Lung (tissue), 12 donors: Measurements from ENCODE around the gene RBPMS2. TPM values are rescaled to one million over a fixed set of nuclear protein-coding genes. Genes with fewer than 3 reads are reported as not detected.
A peak's percentile ranks its signal among the peaks of the same experiment; 100 is the strongest.

ENCODE experiments used
- ATAC-seq: fragments of 200-7000 bp; cut with Tn5 transposase; one replicate; pipeline ENCODE4 v1.9.1; 2020; ENCODE audit warnings: moderate number of reproducible peaks; ENCODE audit not compliant: insufficient read depth, low FRiP score
- DNase-seq, 3 donors: peaks; one replicate each; pipeline ENCODE4 v3.0.0-alpha.2; 2013 to 2017
- H3K27ac ChIP-seq, 2 donors: one replicate each; pipeline ENCODE4 v1.5.1; 2013; ENCODE audit warnings: mild to moderate bottlenecking in 2 of 2, moderate library complexity in 2 of 2, control low read depth in 1 of 2, inconsistent platforms in 1 of 2, low read depth in 1 of 2, low read length in 1 of 2
- H3K27me3 ChIP-seq, 3 donors: one replicate each; pipeline ENCODE4 v1.5.1; 2013; ENCODE audit warnings: low read length in 2 of 3; ENCODE audit not compliant: control insufficient read depth in 3 of 3, insufficient read depth in 3 of 3
- H3K36me3 ChIP-seq, 4 donors: one replicate each; pipeline ENCODE4 v1.5.1; 2013; ENCODE audit warnings: low read length in 4 of 4, mild to moderate bottlenecking in 1 of 4, moderate library complexity in 1 of 4; ENCODE audit not compliant: control insufficient read depth in 4 of 4, insufficient read depth in 4 of 4
- H3K4me1 ChIP-seq, 5 donors: one replicate each; pipeline ENCODE4 v1.5.1; 2013; ENCODE audit warnings: low read length in 5 of 5, mild to moderate bottlenecking in 2 of 5, moderate library complexity in 1 of 5; ENCODE audit not compliant: control insufficient read depth in 5 of 5, insufficient read depth in 5 of 5
- H3K4me3 ChIP-seq: one replicate; pipeline ENCODE4 v1.5.1; 2013; ENCODE audit warnings: mild to moderate bottlenecking, control low read depth, moderate library complexity
- H3K9ac ChIP-seq, 2 donors: one replicate each; pipeline ENCODE4 v1.5.1; 2013; ENCODE audit warnings: low read length in 2 of 2, control low read depth in 1 of 2; ENCODE audit not compliant: insufficient read depth in 1 of 2
- H3K9me3 ChIP-seq, 4 donors: one replicate each; pipeline ENCODE4 v1.5.1; 2013; ENCODE audit warnings: low read length in 3 of 4, mild to moderate bottlenecking in 1 of 4, moderate library complexity in 1 of 4; ENCODE audit not compliant: control insufficient read depth in 4 of 4, insufficient read depth in 3 of 4
- CTCF ChIP-seq: IDR thresholded peaks from 2 replicates; pipeline ENCODE4 v1.5.1; 2012; ENCODE audit warnings: mild to moderate bottlenecking; ENCODE audit errors: control extremely low read depth, extremely low read depth
- WGBS, 2 donors: extraction: QIAGEN DNeasy Blood & Tissue Kit; methylation state at CpG; one replicate each; pipeline ENCODE4 v1.1.7; 2013; 5-methylcytosine and 5-hydroxymethylcytosine counted together
- polyA plus RNA-seq, 2 donors: library from polyadenylated mRNA; stranded (reverse); fragments of 200-250 nt; gene quantifications; one replicate each; pipeline ENCODE4 v1.2.1, GENCODE V29; 2013
- total RNA-seq, 2 donors: library from RNA; depleted of rRNA in 1 of 2; stranded (reverse); fragments of >200 nt in 1 of 2; gene quantifications; one replicate each; pipeline ENCODE4 v1.2.1, GENCODE V29; 2014 to 2021
- donor health status: control.
- donor health status: control.
- donor health status: Bipolar disorder and iron deficiency.
- donor health status: healthy.
- donor health status: DM: yes; HTN: yes; CAD: no.

The RBPMS2 gene
- total and polyA plus RNA-seq, 4 donors = 0.68 to 3.9 (median 2.3) TPM

- Histone ChIP-seq H3K27me3 (no peaks in the 10 kb centered on the region), H3K4me3 (no peak overlapping the region), H3K4me1 (peaks cover 0 to 10% (median 6%) of the 10 kb centered on the region in 5 donors), H3K36me3 (peaks cover 0 to 5% (median 0%) of the 10 kb centered on the region in 4 donors), H3K9ac (no peak overlapping the region), H3K27ac (peak overlapping the region in 1 of 2 donors; percentile 82), H3K9me3 (no peaks in the 10 kb centered on the region)
- DNase-seq (no peak), ATAC-seq (no peak)
- no peak for TF ChIP-seq CTCF
- WGBS, 2 donors = 90 to 93% methylated on average over 7 of the region's 7 CpGs
These were observed 58.3 kb downstream of the RBPMS2 start for GRCh38 chr15:64717130-64717529.

- no peaks in the 10 kb centered on the region for H3K27me3 ChIP-seq
- 94 to 97% methylated on average over 2 of the region's 2 CpGs for WGBS, 2 donors
- H3K9ac ChIP-seq = no peak overlapping the region
- DNase-seq (no peak), ATAC-seq (no peak)
- H3K9me3 ChIP-seq = no peaks in the 10 kb centered on the region
- H3K36me3 ChIP-seq = peaks cover 0 to 6% (median 0%) of the 10 kb centered on the region in 4 donors
- peaks cover 0 to 10% (median 6%) of the 10 kb centered on the region in 5 donors for H3K4me1 ChIP-seq
- H3K27ac ChIP-seq = no peak overlapping the region
- H3K4me3 ChIP-seq = no peak overlapping the region
- TF ChIP-seq CTCF = no peak
These were observed 58.9 kb downstream of the RBPMS2 start for GRCh38 chr15:64716452-64716851.

GRCh38 chr15:64713592-64713991, 61.8 kb downstream of the RBPMS2 start:
- Histone ChIP-seq H3K9ac (no peak overlapping the region), H3K4me3 (no peak overlapping the region), H3K36me3 (peaks cover 0 to 13% (median 0%) of the 10 kb centered on the region in 4 donors), H3K27ac (no peak overlapping the region), H3K27me3 (no peaks in the 10 kb centered on the region), H3K9me3 (no peaks in the 10 kb centered on the region), H3K4me1 (peaks cover 0 to 7% (median 1%) of the 10 kb centered on the region in 5 donors)
- ATAC-seq = no peak
- TF ChIP-seq CTCF = no peak
- DNase-seq = no peak
- WGBS, 2 donors = 89 to 93% methylated on average over 6 of the region's 6 CpGs

GRCh38 chr15:64712353-64712752, 63.0 kb downstream of the RBPMS2 start:
- ATAC-seq (no peak), DNase-seq (no peak)
- no peak for TF ChIP-seq CTCF
- WGBS, 2 donors = 87 to 91% methylated on average over 2 of the region's 2 CpGs
- peaks cover 0 to 15% (median 0%) of the 10 kb centered on the region in 4 donors for H3K36me3 ChIP-seq
- H3K9ac ChIP-seq = no peak overlapping the region
- H3K27ac ChIP-seq = no peak overlapping the region
- no peaks in the 10 kb centered on the region for H3K27me3 ChIP-seq
- H3K4me1 ChIP-seq = no peaks in the 10 kb centered on the region
- H3K4me3 ChIP-seq = no peak overlapping the region
- no peaks in the 10 kb centered on the region for H3K9me3 ChIP-seq
